SU-DHL-6 (cell line): Measurements from ENCODE around the gene C5orf15.

Experiments
- H2AFZ ChIP-seq: fragments of 200-600 bp; sonication (generic); 2 replicates; pipeline ENCODE4 v1.6.1; 2014; ENCODE audit warnings: low read depth, mild to moderate bottlenecking, moderate library complexity, mixed read lengths, antibody characterized with exemption, low read length; ENCODE audit not compliant: severe bottlenecking
- H3F3A ChIP-seq: fragments of 200-600 bp; shearing (Covaris generic); 2 replicates; pipeline ENCODE4 v1.6.0; 2016; ENCODE audit warnings: antibody characterized with exemption, mild to moderate bottlenecking; ENCODE audit not compliant: insufficient read depth
- H3K27ac ChIP-seq: fragments of 200-600 bp; sonication (generic); 2 replicates; pipeline ENCODE4 v1.5.1; 2016; ENCODE audit warnings: low read depth, mild to moderate bottlenecking, low read length, moderate library complexity, mixed read lengths
- H3K27me3 ChIP-seq: fragments of 200-600 bp; sonication (generic), shearing (Covaris generic); 2 replicates; pipeline ENCODE4 v1.6.0; 2014; ENCODE audit warnings: mild to moderate bottlenecking, low read length
- H3K36me3 ChIP-seq: fragments of 200-600 bp; sonication (generic); 2 replicates; pipeline ENCODE4 v1.6.1; 2014; ENCODE audit warnings: mild to moderate bottlenecking, low read length, mixed read lengths
- H3K4me2 ChIP-seq: fragments of 300-600, 200-600 bp; shearing (Covaris generic), sonication (generic); 2 replicates; pipeline ENCODE4 v1.6.0; 2014; ENCODE audit warnings: low read length, low read depth, mild to moderate bottlenecking; ENCODE audit not compliant: poor library complexity, severe bottlenecking
- H3K4me3 ChIP-seq: fragments of 200-600 bp; sonication (generic); 2 replicates; pipeline ENCODE4 v1.5.1; 2014; ENCODE audit warnings: antibody characterized with exemption, low read length, mild to moderate bottlenecking, mixed read lengths; ENCODE audit not compliant: insufficient read depth, poor library complexity, severe bottlenecking
- H3K79me2 ChIP-seq: fragments of 200-600 bp; sonication (generic); 2 replicates; pipeline ENCODE4 v1.6.1; 2014; ENCODE audit warnings: mild to moderate bottlenecking, low read length, moderate library complexity; ENCODE audit not compliant: insufficient read depth
- H3K9ac ChIP-seq: fragments of 200-600 bp; sonication (generic); 2 replicates; pipeline ENCODE4 v1.7.0; 2014; ENCODE audit warnings: mild to moderate bottlenecking, low read length
- H3K9me2 ChIP-seq: fragments of 200-600 bp; sonication (generic); replicated peaks from 2 replicates; pipeline ENCODE4 v1.6.1; 2014; ENCODE audit warnings: low read length; ENCODE audit not compliant: insufficient read depth
- H3K9me3 ChIP-seq: fragments of 200-600 bp; sonication (generic); 2 replicates; pipeline ENCODE4 v1.6.1; 2014; ENCODE audit warnings: low read length, mixed read lengths; ENCODE audit not compliant: insufficient read depth
- H4K20me1 ChIP-seq: fragments of 200-600 bp; sonication (generic); 2 replicates; pipeline ENCODE4 v1.6.1; 2014; ENCODE audit warnings: low read depth, mild to moderate bottlenecking, antibody characterized with exemption, low read length, moderate library complexity, mixed read lengths
- CTCF ChIP-seq: fragments of 200-600 bp; sonication (generic); IDR thresholded peaks from one replicate; pipeline ENCODE4 v1.5.1; 2017; ENCODE audit warnings: antibody characterized with exemption, mild to moderate bottlenecking, low read length, moderate library complexity; ENCODE audit not compliant: insufficient read depth, poor library complexity, severe bottlenecking
- EZH2phosphoT487 ChIP-seq: fragments of 200-600 bp; sonication (generic), shearing (Covaris generic); conservative IDR thresholded peaks from 2 replicates; pipeline ENCODE4 v1.6.1; 2018; ENCODE audit warnings: mild to moderate bottlenecking, antibody characterized with exemption, low read length, moderate library complexity, mixed read lengths

The C5orf15 gene

GRCh38 chr5:133981714-133982113 lies 13.3 kb upstream of the C5orf15 start:
- Histone ChIP-seq H3K36me3 (peaks cover 6% of the 10 kb centered on the region; the same call in 1 of the 2 replicates), H3K4me3 (no peak overlapping the region), H3K79me2 (peaks cover 6% of the 10 kb centered on the region; the same call in 1 of the 2 replicates), H3K9me3 (no peaks in the 10 kb centered on the region), H3F3A (no peaks in the 10 kb centered on the region), H3K4me2 (no peak overlapping the region), H3K27me3 (no peaks in the 10 kb centered on the region), H3K9me2 (no peaks in the 10 kb centered on the region), H4K20me1 (no peaks in the 10 kb centered on the region), H3K9ac (no peak overlapping the region), H2AFZ (no peak overlapping the region), H3K27ac (no peak overlapping the region)
- TF ChIP-seq CTCF: no peak
- no peak for TF ChIP-seq EZH2phosphoT487

- TF ChIP-seq CTCF (no peak), EZH2phosphoT487 (no peak)
- peaks cover 6% of the 10 kb centered on the region; the same call in 1 of the 2 replicates for H3K36me3 ChIP-seq
- H3K4me3 ChIP-seq: no peak overlapping the region
- H3K27me3 ChIP-seq: no peaks in the 10 kb centered on the region
- H3K9me3 ChIP-seq: no peaks in the 10 kb centered on the region
- no peaks in the 10 kb centered on the region for H3K79me2 ChIP-seq
- no peaks in the 10 kb centered on the region for H3K9me2 ChIP-seq
- H3K27ac ChIP-seq: no peak overlapping the region
- no peak overlapping the region for H3K4me2 ChIP-seq
- no peak overlapping the region for H3K9ac ChIP-seq
- H3F3A ChIP-seq: no peaks in the 10 kb centered on the region
- H2AFZ ChIP-seq: no peak overlapping the region
- no peaks in the 10 kb centered on the region for H4K20me1 ChIP-seq
Measured at GRCh38 chr5:133980652-133981051, 12.2 kb upstream of the C5orf15 start.

GRCh38 chr5:133978943-133979342 lies 10.5 kb upstream of the C5orf15 start:
- no peak overlapping the region for H3K4me2 ChIP-seq
- peaks cover 10% of the 10 kb centered on the region; the same call in 1 of the 2 replicates for H3K36me3 ChIP-seq
- no peaks in the 10 kb centered on the region for H3K9me3 ChIP-seq
- no peak overlapping the region for H3K27ac ChIP-seq
- H4K20me1 ChIP-seq: no peaks in the 10 kb centered on the region
- H2AFZ ChIP-seq: no peak overlapping the region
- H3F3A ChIP-seq: no peaks in the 10 kb centered on the region
- H3K27me3 ChIP-seq: no peaks in the 10 kb centered on the region
- no peaks in the 10 kb centered on the region for H3K9me2 ChIP-seq
- TF ChIP-seq CTCF (no peak), EZH2phosphoT487 (no peak)
- H3K4me3 ChIP-seq: no peak overlapping the region
- H3K9ac ChIP-seq: no peak overlapping the region
- H3K79me2 ChIP-seq: no peaks in the 10 kb centered on the region
